DLD1 (cell line): ENCODE results near the gene TBX6.
"Not testable (repeated sequence)": the region's sequence is repeated elsewhere in the genome, so short reads cannot be mapped to it uniquely, and the experiment has no call there.

Experiments used
- in situ Hi-C: cut with HindIII; loops from 2 replicates; pipeline ENCODE4 v1.10.0; 2017; ENCODE audit warnings: low sequenced_read_pairs

Gene TBX6, protein sequence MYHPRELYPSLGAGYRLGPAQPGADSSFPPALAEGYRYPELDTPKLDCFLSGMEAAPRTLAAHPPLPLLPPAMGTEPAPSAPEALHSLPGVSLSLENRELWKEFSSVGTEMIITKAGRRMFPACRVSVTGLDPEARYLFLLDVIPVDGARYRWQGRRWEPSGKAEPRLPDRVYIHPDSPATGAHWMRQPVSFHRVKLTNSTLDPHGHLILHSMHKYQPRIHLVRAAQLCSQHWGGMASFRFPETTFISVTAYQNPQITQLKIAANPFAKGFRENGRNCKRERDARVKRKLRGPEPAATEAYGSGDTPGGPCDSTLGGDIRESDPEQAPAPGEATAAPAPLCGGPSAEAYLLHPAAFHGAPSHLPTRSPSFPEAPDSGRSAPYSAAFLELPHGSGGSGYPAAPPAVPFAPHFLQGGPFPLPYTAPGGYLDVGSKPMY

DNA sequence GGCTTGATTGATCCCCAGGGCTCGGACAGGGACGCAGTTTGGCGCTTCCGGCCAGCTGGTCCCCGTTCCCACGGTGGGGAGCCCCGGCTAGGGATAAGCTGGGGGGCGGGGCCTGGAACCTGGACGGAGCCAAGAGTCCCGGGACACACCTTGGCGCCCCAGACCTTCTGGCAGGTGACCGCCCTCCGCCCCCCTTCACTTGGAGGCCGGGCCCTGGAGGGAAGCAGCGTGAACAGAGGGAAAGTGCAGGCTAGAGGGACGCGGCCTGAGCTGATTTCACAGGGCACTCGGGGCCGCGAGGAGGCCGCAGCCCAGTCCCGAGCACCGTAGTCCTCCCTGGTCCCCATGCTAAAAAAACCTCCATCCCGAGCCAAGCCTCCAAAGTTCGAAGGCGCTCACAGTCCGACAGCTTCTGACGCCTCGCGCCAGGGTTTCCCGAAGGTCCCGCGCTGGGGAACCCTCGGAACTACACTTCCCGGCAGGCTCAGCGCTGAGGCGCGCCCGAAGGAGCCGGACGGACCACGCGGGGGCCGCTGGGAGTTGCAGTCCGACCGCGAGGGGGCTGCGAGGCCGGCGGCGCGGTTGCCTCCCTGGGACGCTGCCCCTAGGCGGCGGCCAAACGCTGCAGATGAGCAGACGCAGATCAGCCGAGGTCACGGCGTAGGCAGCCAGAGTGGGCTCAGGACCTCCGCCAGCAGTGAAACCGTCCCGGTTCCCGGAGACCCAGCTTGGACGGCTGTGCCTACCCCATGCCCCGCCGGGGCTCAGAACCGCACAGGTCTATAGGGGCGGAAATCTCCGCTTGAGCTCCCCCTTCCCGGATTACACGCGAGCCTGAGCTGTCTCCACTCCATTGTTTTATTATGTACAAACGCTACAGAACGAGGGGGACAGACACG lies at the start of gene TBX6:
TSS of gene TBX6 (minus strand) at position 451 of the 899 bp plus-strand sequence. CDS start 731 bp downstream, outside the sequence.
- in situ Hi-C loops = no loop called here

DNA sequence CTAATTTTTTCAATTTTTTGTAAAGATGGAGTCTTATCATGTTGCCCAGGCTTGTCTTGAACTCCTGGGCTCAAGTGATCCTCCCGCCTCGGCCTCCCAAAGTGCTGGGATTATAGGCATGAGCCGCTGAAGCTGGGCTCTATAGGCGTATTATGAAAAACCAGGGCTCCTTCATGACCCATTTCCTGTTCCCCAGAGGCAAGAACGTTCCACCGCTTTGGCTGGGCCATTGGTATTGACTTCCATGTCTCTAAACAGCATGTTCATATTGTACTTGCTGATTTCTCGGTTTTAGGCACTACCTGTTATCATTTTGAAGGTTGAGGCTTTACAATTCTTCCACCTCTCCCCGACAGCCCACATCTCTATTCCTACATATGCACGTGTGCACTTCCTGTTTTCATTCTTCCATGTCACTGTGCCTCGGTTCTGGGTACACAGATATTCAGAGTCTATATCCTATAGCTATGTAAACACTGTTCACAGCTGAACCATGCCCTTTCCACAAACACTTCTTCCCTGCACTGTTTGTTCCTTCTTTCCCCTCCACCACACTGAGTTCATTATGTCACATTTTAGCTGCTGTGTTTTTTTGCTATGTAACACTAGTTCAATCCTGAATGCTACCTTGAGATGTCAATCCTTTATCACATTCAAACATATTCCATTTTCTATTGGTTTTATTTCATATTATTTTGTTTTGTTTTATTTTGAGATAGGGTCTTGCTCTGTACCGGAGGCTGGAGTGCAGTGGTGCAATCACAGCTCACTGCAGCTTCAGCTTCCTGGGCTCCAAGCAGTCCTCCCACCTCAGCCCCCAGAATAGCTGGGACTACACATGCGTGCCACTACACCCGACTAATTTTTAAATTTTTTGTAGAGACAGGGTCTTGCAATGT lies 48.1 kb upstream of the TBX6 start:
- in situ Hi-C loops = no loop called here

DNA sequence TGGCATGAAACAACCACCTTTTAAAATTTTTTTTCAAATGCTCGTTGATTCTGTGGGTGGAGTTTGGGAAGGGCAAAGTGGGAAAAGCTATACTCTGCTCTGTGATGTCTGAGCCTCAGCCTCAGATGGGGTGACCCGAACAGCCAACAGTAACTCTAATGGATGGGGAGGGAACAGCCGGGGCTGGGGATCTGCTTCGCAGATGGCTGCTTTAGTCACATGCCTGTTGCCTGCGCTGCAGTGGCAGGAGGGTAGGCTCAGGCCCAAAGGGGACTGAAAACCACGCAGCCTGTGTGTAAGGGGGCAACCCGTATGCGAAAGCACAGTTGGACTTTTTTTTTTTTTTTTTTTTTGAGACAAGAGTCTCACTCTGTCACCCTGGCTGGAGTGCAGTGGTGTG lies 46.2 kb upstream of the TBX6 start:
- in situ Hi-C loops = no loop called here

DNA sequence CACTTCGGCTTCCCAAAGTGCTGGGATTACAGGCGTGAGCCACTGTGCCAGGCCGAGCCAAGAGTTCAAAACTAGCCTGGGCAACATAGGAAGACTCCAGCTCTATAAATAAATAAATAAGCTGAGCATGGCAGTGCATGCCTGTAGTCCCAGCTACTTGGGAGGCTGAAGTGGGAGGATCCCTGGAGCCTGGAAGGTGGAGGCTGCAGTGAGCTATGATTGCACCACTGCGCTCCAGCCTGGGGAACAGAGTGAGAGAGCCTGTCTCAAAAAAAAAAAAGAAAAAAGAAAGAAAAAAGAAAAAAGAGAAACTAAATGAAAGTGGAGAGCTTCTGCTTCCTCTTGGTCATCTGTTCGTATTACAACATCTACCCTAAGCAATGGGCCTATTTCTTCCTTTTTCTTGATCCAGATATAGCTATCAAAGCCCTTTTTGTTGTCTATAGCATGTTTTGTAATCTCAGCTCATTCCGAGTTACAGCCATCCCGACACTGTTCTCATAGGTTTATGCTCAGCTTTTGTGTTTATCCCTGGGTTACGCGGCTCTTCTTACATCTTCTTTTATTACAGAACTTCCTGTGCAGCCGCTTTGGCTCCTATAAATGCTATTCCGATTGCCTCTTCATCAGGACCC lies 45.4 kb upstream of the TBX6 start:
- in situ Hi-C loops = no loop called here

DNA sequence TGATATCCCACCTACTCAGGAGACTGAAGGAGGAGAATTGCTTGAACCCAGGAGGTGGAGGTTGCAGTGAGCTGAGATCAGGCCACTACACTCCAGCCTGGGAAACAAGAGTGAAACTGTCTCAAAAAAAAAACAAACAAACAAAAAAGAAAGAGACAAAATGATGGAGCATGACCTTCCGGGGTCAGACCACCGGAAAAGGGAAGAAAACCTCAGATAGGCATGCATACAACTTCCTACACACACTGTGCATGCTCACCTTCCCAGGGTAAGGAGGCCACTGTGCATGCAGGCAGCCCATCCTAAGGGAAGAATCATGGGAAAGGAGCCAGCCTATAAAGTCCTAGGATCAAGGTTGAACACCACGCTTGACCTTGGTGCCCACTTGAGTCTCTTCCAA lies 40.9 kb upstream of the TBX6 start:
- in situ Hi-C loops = no loop called here

DNA sequence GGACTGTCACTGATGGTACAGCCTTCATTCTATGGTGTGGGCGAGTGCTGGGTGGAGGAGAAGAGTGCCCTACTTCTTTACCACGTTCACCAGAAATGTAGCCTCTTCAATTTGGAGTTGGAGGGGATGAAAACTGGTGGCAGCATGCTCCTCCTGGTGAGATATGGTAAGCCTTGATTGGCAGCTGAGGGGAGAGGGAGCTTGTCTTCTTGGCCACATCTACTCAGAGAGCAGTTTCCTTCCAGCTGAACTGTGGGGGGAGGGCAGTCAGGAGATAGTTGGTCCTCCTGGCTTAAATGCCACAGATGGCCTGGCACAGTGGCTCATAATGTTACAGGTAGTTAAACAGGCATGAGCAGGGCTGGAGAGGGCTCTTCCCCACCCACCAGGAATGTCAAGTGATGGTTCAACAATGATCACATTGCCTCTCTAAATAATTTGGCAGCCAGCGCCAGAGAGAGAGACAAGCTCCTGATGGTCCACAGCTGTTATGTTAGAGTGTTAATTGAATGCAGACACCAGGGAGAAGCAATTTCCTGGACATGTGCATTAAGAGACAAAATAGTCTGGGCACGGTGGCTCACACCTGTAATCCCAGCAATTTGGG lies 40.2 kb upstream of the TBX6 start:
- in situ Hi-C loops = no loop called here

DNA sequence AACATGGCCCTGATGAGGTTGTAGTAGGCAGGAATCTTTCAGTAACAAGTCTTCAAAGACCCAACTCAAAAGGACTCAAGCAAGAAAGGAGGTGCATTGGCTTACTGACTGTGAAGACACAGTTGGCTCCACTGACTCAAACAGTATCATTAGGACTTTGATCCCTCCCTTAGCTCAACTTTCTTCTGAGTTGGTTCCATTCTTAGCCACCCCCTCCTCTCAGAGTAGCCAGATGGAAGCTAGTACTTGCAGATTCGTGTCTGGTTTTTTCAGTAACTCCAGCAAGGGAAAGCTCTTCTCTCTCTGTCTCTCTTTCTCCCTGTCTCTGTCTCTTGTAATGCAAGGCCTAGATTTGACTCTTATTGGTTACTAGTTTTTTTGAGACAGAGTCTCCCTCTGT lies 36.3 kb upstream of the TBX6 start:
- in situ Hi-C loops = no loop called here

DNA sequence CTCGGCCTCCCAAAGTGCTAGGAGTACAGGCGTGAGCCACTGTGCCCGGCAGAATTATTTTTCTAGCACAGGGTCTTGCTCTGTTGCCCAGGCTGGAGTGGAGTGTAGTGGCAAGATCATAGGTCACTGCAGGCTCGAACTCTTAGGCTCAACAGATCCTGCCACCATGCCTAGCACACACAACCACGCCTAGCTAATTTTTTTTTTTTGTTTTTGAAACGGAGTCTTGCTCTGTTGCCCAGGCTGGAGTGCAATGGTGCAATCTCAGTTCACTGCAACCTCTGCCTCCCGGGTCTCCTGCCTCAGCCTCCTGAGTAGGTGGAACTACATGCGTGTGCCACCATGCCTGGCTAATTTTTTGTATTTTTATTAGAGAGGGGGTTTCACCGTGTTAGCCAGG lies 34.0 kb upstream of the TBX6 start:
- in situ Hi-C loops = not testable (repeated sequence)

DNA sequence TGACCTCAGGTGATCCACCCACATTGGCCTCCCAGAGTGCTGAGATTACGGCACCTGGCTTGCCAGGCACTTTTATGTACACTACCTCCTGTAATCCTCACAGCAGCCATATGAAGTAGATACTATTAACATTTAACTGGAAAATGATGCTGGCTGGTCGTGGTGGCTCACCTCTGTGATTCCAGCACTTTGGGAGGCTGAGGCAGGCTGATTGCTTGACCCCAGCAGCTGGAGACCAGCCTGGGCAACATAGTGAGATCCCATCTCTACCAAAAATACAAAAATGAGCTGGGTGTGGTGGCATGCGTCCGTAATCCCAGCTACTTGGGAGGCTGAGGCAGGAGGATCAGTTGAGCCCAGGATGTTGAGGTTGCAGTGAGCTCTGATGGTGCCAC lies 33.3 kb upstream of the TBX6 start:
- in situ Hi-C loops = no loop called here

DNA sequence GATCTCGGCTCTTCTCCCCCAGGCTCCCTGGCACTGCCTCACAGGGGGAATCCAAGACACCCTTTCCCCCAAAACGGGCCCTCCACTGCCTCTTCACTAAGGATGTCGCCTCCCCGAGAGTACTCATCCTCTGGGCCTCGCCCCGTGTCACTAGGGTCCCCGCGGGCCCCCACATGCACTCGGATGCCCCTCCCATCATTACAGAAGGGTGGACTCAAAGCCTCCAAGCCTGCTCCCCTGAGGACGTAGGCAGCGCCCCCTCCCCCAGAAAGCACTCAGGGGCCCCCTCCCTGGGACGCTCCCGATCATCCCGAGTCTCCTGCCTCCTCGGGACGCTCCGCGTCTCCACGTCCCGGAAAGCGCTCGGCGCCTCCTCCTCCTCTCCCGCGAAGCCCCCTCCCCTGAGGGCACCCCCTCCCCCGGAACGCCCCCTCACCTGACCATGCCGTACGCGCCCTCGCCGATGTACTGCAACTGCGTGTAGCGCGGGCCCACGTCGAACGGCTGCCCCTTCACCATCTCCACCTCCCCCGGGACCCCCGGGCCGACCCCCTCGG lies 31.0 kb upstream of the TBX6 start:
- in situ Hi-C loops = no loop called here

DNA sequence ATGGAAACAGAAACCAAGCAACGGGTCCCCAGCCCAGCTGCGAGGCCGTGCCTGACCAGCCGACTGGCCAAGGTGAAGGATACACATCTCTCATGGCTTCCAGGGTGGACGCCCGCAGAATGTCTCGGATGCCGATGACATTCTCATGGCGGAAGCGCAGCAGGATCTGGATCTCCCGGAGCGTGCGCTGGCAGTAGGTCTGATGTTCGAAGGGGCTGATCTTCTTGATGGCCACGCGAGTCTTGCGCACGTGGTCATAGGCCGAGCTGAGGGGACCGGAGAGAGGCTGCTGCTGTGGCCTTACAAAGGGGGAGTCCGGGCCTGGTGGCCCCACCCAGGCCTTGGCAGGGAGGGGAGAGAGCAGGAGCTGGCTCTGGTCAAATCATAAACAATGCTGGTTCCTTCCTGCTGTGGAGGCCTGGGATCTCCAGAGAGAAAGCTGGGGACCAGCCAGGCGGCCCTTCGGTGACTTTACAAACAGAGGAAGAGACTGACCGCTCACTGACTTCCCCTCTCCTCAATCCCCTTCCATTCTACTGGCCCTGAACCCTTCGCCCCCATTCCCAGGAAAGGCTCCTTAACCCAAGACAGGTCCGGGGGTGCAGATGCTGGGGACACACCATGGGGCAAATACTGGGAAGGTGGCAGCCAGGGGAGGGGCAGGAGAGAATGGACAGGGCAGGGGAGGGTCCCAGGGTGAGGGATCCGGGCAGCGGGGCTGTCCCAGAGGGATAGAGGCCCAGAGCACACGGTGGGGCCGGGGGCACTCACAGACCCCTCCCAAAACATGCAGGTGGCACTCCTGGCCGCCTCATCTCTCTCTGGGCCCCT lies 30.2 kb upstream of the TBX6 start:
- in situ Hi-C loops = no loop called here

DNA sequence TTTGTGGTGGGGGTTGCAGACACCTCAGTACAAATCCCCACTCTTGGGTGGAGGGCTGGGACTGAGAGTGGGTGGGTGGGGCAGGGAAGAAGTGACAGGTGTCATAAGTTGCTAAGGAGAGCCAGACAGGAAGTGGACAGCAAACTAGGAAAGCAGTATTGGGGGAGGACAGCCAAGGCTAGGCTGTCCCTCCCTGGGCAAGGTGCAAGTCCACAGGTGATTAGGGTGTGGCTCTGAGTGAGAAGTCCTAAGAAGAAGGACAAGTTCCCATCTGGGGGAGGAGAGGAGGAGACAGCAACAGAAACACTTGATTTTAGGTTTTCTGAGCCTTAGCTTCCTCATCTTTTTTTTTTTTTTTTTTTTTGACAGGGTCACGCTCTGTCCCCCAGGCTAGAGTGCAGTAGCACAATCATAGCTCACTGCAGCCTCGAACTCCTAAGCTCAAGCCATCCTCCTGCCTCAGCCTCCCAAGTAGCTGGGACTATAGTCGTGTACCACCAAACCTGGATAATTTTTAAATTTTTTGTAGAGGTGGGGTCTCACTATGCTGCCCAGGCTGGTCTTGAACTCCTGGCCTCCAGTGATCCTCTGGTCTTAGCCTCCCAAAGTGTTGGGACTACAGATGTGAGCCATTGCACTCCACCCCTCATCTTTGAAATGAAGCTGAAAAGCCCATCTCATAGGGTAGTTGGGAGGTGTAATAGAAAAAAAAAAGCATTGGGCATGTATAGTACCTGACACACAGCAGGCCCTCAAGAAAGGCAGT lies 28.8 kb upstream of the TBX6 start:
- in situ Hi-C loops = no loop called here

DNA sequence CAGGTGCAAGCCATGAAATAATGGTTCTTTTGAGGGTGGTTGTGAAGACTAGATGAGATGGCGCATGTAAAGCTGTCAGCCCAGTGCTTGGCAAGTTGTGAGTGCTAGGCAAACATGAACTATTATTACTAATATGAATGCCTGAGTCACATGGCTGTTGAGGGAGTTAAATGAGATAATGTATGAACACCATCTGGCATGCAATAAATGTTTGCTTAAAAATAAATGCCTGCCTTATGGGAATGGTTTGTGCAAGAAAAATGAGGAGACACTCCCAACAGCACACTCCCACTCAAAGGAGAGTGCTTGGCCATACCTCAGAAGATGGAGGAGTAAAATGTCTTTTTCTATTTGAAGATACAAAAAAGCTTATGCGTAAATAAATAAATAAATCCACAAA lies 27.7 kb upstream of the TBX6 start:
- in situ Hi-C loops = loop anchor here (5.0 kb wide), 1 partner anchor 42 kb away; the partner anchor contains the start of gene PPP4C

DNA sequence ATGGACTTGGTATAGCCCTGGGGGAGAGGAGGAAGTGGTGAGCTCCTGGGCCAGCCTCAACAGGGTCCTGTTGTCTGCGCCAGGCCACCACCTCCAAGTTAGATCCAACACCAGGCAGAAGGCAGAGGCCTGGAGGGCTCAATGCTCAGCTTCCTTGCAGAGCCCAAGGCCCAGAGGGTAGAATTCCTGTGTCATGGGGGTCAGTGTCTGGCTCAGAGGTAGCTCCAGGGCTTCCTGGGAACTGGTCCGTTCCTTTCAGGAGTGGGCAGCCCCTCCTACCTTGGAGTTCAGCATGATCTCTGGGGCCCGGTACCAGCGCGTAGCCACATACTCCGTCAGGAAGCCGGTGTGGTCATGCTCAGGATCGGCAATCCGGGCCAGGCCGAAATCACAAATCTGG lies 26.0 kb upstream of the TBX6 start:
- in situ Hi-C loops = loop anchor here (5.0 kb wide), 1 partner anchor 40 kb away; the partner anchor contains the start of gene PPP4C

DNA sequence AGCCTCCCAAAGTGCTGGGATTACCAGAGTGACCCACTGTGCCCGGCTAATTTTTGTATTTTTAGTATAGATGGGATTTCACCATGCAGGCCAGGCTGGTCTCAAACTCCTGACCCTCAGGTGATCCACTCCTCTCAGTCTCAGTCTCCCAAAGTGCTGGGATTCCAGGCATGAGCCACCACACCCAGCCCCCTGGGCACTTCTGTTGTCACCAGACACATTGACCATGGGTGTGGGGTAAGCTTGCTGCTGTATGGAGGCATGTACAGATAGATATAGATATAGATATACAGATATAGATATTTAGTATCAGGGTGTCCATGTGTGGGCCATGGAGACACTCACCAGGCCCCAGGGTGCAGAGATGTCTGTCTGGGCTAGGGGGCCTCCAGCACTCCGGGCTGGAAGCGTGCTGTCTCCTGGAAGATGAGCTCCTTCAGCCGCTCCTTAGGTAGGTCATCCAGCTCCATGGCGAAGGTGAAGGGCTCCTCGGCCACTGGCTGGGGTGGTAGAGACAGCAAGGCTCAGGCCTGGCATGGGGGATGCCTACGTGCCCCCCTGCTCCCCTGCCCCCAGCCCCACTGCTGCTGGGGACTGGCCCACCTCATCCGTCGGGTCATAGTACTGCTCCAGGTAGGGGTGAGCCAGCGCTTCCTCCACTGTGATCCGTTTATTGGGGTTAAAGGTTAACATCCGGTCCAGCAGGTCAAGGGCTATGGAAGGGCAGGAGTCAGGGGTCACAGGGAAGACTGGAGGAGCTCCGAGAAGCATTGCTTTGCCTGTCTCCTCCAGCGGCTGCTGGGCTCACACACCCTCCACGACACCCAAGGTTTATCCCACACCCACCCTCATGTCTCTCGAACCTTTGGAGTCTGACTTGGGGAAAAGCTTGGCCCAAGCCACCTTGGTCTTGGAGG lies 24.8 kb upstream of the TBX6 start:
- in situ Hi-C loops = loop anchor here (5.0 kb wide), 1 partner anchor 39 kb away; the partner anchor contains the start of gene PPP4C

DNA sequence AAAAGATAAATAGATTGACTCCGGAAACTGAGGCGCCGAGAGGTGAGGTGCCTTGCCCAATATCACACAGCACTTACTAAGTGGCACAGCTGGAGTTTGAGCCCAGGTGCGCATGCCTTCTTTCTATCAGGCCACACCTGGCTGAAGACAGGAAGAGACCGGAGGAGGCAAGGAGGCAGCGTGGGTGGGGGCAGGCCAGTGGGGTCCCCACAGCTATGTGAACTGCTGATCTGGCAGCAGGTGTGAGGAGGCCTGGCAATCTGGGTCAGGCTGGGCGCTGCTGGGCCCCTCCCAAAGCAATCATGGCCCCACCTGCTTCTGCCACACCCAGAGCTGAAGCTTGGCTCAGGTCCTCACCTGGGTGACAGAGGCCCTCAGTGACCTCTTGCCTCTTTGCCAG lies 23.5 kb upstream of the TBX6 start:
- in situ Hi-C loops = loop anchor here (5.0 kb wide), 1 partner anchor 38 kb away; the partner anchor contains the start of gene PPP4C

DNA sequence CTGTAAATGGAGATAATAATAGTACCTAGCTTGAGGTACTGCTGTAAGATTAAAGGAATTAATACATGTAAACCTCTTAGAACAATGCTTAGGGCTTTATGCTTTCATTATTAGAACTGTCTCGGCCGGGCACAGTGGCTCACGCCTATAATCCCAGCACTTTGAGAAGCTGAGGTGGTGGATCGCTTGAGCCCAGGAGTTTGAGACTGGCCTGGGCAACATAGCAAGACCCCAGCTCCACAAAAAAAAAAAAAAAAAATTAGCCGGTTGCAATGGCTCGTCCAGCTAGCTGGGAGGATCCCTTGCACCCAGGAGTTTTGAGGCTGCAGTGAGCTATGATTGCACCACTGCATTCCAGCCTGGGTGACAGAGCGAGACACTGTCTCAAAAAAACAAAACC lies 23.1 kb upstream of the TBX6 start:
- in situ Hi-C loops = loop anchor here (5.0 kb wide), 1 partner anchor 38 kb away; the partner anchor contains the start of gene PPP4C
